Islet precursor cell (in vitro differentiated cells): Measurements from ENCODE around the gene NOXRED1.
"Not testable (repeated sequence)": the region's sequence is repeated elsewhere in the genome, so short reads cannot be mapped to it uniquely, and the experiment has no call there.

ENCODE experiments used
- DNase-seq: peaks from one replicate; pipeline ENCODE4 v3.0.0-alpha.2; 2018

The NOXRED1 gene, protein sequence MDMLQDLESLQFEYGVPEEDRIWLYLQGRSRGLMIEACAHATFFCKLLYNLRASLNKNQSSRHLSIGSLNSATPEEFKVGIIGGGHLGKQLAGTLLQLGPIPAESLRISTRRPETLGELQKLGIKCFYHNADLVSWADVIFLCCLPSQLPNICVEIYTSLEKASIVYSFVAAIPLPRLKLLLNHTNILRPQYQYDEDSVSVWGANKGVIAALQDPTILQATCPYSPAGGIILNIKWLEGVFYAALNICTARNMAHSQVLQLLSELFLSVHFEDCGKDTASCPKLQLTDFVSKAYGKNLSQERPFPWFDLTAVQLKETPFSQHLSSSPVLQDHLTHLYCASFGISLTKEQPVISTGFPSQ

DNA sequence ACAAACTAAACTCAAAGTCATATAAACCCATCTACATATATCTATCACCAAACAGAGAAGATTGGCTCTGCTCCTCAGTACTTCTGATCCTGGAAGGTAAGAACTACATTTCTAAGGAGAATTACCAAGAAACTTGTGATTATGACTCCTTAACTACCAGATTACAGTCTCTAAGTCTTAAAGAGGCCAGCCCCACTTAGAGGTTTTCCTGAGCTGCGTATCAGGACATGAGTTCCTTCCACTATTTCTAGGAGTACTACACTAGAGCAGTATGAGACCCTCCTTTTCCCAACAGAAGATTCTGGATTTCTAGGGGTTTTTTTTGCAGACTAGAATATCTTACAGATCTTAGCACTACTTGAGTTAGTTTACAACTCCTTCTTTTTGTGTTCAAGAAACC is at the start of gene NOXRED1:
TSS of gene NOXRED1 (minus strand) at position 101 of the 400 bp plus-strand sequence. CDS start 634 bp downstream, outside the sequence.
- DNase-seq: no peak

DNA sequence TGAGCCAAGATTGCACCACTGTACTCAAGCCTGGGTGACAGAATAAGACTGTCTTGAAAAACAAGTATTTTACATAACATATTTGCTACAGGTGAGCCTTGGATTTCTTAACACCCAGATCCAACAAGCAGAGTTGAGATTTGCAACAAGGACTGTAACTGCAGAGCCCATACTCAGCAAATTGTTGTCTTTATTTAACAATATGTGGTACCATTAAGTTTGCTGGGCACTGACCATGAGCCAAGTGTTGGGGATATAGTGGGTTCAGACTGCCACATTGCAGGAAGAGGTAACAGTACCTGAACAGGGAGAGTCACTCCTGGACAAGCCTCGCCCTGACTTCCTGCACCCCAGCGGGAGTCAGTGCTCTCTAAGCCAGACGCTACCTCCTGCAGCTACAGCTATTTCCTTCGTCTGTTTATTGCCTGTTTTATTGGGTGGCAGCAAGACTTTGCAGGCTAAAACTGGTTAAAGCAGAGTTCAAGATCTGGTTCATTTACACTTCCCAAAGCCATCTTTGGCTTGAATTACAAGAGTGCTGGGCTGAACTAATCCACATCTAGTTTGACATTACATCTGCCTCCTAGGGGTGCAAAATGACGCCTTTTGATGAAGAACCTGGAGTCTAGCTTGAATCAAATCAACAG is 47.0 kb upstream of the NOXRED1 start:
- DNase-seq: peak; percentile 60

DNA sequence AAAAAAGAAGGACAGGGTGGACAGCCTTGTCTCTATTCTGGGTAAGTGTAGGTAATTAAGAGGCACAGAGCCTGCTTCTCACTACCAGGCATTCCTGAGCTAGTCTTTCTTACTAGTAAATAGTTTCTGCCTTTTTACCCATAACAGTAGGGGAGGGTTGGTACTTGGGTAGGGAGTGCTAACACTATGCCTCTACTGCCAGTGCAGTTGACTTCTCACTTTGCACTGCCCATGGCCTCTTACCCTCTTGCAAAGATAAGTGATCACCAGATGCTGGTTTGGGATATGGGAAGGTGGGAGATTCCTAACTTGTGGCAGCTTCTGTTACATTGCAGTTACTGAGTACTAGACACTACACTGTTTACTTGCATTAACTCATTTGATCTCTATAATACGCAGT is 46.2 kb upstream of the NOXRED1 start:
- DNase-seq: no peak

DNA sequence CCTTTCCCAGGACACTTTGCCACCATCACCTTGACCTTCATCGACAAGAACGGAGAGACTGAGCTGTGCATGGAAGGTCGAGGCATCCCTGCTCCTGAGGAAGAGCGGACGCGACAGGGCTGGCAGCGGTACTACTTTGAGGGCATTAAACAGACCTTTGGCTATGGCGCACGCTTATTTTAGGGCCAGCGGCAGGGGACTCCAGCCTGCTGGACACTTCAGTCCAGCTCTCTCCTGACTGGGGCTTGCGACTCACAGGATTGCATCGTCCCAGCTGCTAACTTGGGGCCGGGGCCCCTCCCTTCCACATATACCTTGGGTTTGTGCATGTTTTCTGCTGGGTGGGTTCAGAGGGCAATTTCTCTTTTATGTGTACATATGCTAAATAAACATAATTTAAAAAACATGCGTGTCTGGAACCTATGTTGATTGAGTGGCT is 45.8 kb upstream of the NOXRED1 start:
- DNase-seq: peak; percentile 52

DNA sequence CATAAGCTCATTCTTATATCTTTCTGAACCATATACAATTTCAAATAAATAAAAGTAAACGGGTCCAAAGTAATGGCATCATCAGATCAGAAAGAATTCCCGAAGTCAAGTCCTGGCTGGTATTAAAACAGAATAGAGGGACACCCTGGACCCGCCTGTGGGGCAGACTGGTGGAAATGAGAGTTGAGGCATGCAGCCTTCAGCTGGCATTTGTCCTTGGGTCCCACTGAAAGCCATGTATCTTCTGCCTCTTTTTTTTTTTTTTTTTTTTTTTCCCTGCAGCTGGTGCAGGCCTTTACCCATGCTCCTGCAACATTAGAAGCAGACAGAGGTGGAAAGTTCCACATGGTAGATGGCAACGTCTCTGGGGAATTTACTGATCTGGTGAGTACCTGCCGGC is 44.5 kb upstream of the NOXRED1 start:
- no peak for DNase-seq

DNA sequence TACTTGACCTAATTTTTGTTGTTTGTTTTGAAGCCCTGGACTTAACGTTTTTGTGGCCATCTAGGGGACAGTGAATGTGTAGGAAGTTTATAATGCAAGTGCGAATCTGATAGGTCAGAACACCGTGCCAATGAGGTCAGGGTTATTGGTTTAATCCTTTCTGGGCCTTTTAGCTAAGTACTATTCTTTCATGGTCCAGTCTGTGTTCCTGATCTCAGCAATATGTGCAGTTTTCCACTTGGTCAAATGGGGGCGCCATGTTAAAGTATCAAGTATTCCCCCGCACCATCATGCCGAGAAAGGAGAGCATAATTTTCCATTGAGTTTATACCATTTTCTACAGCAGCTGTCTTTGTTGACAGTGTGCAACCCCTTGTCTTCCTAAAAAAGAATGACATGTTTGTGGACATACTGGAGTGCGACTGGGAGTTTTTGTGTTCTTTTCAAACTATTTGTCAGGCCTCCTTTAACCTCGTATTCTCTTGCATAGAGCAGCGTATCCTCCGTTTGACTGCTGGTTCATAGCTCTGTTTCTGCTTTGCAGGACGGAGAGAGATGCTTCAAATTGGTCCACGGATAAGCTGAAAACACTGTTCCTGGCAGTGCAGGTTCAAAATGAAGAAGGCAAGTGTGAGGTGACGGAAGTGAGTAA is 35.9 kb upstream of the NOXRED1 start:
- peak; percentile 79 for DNase-seq

DNA sequence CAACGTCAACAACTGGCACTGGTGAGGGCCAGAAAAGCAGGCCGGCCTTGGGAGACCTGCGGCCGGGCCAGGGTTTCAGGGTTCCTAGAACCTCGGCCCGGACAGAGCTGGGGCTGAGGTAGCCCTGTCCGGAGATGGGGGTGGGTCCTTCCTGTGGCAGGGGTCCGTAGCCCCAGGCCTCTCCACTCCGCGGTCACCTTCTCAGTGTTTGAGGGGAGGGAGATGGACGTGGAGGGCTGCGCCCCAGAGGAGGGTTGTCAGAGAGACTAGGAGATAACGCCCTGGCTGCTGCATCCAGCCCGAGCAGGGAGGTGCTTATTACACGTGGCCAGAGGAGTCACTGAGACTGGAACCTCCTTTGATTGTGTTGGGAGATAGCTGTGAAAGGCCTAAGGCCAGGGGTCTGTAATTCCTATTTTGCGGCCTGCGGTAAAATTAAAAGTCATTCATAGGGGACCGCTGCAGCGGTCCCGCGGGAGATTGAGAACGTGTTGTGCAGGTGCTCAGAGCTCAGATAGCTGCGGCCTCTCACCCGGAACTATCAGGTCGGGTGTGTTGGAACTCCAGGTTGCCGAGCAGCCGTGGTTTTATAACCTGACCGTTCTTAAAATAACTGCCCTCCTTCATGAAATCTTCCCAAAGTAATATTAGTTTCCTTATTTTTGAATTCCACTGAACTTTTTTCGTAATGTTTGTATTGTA is 35.1 kb upstream of the NOXRED1 start:
- DNase-seq: peak; percentile 70

DNA sequence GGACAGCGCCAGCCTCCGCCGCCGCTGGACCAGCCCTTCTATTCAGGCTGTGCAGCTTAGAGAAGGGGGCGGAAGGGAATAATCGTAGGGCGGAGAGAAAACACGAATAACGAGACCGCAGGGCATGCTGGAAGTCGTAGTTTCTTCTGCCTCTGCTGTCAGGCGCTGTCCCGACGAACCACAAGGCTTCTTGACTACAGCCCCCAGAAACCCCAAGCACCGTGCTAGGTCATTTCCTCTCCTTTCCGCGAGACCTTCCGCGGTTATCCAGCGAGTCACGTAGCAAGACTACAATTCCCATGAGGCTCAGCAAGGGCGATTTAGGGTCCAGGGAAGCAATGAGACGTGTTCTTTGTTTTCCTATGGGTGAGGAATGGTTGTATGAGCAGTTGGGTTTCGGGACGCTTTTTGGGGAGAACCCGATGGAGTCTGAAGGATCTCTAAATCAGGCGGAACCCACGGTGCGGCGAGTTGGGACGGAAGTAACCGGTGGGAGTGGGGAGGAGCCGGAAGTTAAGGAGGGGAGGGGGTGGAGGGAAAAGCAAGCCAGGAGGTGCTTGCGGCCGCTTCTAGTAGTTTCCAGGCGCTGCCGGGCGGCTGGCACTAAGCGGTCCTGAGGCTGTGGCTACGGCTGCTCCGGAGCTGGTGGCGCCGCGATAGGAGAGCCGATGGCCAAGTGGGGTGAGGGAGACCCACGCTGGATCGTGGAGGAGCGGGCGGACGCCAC is 34.4 kb upstream of the NOXRED1 start, which contains the start of the genes AHSA1 and VIPAS39:
TSS of gene AHSA1 (plus strand) at position 572 of the 727 bp plus-strand sequence. CDS start at position 669, 97 bp downstream.
TSS of gene VIPAS39 (minus strand) at position 80 of the 727 bp plus-strand sequence. CDS start 3,499 bp downstream, outside the sequence.
- DNase-seq: peak; percentile 99

DNA sequence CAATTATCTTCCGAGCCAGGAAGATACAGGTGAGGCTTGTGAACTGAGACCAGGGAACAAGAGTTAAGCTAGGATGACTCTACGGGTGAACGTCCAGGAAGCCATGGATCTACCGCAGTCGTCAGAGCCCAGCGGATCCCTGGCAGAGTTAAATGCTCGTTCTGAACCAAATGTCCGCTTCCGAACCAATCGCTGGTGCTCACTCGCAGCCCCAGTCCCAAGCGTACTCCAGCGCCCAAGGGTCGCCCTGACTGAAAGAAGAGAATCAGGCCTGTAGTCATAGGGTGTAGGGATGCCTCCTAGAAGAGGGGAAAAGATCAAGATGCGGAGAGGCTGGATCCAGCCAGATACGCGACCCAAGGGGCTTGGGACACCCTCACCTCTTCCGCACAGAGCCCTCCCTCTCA is 33.8 kb upstream of the NOXRED1 start:
- no peak for DNase-seq

DNA sequence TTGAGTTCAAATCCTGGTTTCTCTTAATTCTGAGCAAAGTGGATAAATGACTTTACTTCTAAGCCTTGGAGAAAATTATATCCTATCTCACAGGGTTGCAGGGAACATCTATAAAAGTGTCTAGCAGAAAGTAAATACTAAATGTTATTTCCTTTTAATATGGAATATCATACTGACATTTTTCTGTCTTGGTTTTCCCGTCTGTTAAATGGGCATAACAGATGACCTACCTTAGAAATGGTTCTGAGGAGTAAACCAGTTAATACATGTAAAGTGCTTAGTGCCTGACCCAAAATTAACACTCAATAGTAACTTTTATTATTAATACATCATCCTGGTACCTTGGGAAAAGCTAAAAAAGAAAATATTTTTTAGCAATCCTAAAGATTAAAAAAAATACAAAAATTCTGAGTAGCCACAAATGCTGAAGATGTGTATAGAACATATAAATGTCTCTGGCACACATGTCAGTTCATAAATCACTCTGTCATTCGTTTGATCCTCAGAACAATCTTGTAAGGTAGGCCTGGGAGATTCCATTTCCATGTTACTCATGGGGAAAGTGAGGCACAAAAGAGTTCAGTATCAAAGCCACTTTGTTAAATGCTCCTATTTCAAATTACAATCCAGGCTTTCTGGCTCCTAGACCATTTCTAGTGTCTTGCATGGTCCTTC is 32.8 kb upstream of the NOXRED1 start:
- no peak for DNase-seq

DNA sequence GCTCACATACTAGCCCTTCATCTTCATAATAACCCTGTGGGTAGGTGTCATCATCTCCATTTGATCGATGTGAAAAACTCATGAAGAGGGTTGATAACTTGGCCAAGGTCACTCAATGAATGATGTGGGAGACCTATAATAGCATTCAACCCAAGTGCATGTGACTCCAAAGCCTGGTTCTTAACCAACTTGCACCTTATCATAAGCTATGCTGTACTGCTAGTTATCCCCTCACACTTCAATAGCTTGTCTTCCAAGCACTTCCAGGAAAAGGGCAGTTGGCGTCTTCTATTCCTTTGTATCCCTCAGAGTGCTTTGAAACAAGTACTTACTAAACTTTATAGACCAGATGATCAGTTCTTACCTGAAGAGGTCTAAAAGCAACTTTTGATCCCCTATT is 18.9 kb upstream of the NOXRED1 start:
- DNase-seq: no peak

DNA sequence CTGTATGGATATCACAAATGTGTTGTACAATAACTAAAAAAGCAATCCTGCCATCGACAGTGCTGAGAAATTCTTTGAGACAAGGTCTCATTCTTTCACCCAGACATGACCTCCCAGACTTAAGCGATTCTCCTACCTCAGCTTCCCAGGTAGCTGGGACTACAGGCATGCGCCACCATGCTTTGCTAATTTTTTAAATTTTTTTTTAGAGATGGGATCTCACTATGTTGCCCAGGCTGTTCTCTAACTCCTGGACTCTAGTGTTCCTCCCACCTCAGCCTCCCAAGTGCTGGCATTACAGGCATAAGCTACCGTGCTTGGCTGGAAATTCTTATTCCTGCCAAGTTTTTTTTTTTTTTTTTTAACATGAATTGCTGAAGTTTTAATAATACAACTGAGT is 16.5 kb upstream of the NOXRED1 start:
- DNase-seq: no peak

DNA sequence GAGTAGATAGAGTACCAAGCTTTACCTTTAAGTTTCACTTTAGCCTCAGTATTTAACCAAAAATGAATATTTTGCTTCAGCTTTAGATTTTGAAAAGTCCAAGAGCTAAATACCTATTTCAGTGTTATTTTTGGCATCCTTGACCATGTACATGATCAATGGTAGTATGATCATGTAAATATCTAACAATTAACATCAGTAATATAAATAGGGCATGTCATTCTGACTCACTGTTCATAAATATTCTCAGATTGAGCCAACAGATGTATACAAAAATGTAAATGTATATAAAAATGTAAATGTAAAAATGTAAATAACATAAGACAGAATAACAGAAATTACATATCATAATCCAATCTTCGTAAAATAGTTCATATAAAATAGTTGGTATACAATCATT is 15.3 kb upstream of the NOXRED1 start:
- no peak for DNase-seq

DNA sequence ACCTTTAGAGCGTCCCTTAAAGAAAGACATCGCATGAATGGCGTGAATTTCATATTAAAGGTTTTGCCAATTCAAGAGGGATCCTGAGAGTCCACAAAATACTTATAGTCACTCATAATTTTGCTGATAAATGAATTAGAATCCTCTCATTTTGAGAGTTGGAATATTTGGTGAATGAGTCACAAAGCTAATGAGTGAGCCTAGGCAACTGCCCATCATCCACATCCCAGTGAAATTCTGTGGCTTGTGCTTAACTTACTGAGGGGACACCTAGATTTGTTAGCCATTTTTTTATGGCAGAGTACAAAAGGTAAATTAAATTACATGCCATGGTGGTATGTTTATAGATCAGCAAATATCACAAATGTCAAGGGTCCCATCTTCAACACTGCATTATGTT is 12.7 kb upstream of the NOXRED1 start:
- no peak for DNase-seq

DNA sequence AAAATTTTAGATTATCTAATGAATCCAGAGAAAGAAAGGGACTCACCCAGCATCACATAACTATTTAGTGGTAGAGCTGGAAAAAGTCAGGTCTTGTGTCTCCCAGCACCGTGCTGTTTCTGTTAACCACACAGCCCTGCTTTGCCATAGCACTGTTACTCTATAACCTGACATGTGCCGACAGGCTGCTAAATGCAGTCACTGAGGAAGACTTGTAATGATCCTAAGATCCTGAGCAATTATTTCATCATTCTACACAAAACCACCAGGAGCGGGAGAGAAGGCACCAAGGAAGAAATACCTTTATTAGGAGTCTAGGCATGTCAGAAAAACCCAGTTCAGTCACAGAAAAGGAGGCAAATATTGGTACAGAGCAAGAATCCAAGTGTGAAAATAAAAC is 3.1 kb upstream of the NOXRED1 start:
- no peak for DNase-seq

DNA sequence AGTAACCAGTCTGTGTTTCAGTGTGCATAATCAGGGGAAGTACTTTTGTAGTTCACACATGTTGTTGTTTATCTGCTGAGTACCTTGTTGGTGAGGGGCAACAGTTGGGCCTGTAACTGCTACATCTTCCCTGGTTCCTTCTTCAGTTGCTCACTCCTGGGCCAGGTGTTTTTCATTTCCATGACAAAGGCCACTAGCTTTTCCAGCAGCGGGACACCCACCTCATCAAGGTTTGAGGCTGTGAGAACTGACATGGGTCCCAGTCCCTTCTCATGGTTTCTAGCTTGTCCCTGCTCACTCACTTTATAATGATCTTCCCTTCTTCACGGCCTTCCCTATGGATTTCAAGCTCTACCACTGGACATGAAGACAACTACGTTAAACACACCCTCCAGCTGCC is 1.5 kb upstream of the NOXRED1 start:
- no peak for DNase-seq

DNA sequence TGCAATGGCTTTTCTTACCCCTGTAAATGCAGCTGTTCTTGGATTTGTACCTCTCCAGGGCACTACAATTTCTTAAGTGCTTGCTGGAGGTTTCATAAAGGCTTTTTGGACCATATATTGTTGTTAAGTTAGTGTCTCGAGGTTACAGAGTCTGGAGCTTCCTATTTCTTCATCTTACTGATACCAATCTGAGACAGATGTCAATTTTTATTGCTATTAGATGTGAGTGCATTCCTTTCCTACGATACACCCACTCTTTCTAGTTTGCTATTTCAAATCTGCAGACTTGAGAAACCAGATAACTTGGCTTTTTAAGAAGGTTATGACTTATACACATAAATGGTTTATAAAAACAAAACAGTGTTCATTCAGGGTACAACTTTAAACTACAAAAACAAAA is 2.1 kb downstream of the NOXRED1 start:
- DNase-seq: no peak

DNA sequence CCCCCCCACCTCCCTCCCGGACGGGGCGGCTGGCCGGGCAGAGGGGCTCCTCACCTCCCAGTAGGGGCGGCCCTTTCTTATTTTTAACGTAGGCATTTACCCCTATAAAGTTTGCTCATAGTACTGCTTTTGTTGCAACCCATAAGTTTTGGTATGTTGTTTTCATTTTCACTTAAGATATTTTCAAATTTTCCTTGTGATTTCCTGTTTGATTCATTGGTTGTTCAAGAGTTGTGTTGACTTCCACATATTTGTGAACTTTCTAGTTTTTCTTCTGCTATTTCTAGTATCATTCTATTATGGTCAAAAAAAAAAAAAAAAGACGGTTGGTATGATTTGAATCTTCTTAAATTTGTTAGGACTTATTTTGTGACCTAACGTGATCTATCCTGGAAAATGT is 6.5 kb downstream of the NOXRED1 start:
- no peak for DNase-seq

DNA sequence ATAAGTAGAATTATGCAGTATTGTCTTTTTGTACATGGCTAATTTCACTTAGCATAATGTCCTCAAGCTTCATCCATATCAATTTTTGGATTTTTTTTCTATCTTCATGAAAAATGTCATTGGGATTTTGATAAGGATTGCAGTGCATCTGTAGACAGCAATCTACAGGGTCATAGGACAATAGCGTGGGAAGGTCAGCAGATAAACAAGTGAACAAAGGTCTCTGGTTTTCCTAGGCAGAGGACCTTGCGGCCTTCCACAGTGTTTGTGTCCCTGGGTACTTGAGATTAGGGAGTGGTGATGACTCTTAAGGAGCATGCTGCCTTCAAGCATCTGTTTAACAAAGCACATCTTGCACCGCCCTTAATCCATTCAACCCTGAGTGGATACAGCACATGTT is 7.2 kb downstream of the NOXRED1 start:
- DNase-seq: not testable (repeated sequence)

DNA sequence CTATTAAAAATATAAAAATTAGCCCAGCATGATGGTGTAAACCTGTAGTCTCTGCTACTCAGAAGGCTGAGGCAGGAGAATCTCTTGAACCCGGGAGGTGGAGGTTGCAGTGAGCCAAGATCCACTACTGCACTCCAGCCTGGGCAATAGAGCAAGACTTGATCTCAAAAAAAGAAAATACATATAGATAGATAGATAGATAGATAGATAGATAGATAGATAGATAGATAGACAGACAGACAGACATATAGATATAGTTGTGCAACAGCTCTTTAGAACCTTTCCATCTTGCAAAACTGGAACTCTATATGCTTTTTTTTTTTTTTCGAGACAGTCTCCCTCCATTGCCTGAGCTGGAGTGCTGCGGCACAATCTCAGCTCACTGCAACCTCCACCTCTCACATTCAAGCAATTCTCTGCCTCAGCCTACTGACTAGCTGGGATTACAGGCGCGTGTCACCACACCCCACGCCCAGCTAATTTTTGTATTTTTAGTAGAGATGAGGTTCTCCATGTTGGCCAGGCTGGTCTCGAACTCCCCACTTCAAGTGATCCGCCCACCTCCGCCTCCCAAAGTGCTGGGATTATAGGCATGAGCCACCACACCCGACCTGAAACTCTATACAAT is 7.8 kb downstream of the NOXRED1 start:
- DNase-seq: not testable (repeated sequence)

DNA sequence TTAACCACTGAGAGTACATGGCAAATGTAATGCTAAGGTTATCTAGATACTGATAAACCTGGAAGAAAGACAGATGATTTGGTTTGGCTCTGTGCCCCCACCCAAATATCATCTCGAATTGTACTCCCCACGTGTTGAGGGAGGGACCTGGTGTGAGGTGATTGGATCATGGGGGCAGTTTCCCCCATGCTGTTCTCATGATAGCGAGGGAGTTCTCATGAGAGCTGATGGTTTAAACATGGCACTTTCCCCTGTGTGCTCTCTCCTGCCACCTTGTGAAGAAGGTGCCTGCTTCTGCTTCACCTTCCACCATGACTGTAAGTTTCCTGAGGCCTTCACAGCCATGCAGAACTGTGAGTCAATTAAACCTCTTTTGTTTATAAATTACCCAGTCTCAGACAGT is 14.2 kb downstream of the NOXRED1 start:
- DNase-seq: peak; percentile 59
